Stimulated activated CD8-positive, alpha-beta memory T cell treated with anti-CD3 and anti-CD28 coated beads, Interleukin-12 subunit alpha, Interleukin-12 subunit beta, amount 100 ng/mL, for 4 hours (primary cell): ENCODE measurements around the gene TRIM39.
"Not testable (repeated sequence)": the region's sequence is repeated elsewhere in the genome, so short reads cannot be mapped to it uniquely, and the experiment has no call there.

Experiments used
- DNase-seq: peaks from one replicate; pipeline ENCODE4 v3.0.0-alpha.2; 2020; ENCODE audit warnings: low read depth

Gene TRIM39

DNA sequence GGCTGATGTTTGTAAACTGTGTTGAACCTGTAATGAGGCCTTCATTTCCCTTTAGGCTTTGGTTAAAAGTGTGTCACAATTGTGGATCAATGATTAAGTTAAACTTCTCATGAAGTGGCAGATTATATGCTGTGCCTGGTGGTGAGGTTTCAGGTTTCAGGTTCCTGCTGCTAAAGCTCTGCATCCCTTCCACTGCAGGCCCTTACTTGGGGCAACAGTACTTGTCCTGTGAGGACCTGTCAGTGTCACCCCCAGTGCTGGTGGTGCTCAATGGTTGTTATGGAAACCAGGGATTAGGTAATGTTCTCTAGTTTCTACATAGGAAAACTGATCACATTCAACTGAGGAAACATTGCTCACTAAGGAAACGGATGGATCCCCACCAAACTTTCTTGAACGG lies 36.7 kb downstream of the TRIM39 start:
- DNase-seq, result no peak

DNA sequence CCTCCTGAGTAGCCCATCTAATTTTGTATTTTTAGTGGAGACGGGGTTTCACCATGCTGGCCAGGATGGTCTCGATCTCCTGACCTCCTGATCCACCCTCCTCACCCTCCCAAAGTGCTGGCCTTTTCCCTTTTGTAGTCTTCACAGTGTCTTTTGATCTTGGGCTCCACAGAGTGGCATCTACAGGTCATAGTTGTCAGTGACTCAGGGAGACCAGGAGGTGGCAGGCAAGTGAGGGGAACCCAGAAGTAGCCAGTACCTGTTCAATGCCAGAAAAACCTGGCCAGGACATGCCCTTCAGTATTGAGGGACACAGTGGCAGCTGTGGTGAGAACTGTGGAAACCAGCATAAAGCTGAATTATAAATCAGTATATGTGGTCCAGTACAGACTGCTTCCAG lies 37.9 kb downstream of the TRIM39 start:
- DNase-seq, result no peak

DNA sequence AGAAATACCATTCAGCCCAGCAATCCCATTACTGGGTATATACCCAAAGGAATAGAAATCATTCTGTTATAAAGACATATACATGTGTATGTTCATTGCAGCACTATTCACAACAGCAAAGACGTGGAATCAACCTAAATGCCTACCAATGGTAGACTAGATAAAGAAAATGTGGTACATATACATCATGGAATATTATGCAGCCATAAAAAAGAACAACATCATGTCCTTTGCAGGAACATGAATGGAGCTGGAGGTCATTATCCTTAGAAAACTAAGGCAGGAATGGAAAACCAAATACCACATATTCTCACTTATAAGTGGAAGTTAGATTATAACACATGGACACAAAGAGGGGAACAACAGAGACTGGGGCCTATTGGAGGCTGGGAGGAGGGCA lies 42.6 kb downstream of the TRIM39 start:
- not testable (repeated sequence) for DNase-seq

DNA sequence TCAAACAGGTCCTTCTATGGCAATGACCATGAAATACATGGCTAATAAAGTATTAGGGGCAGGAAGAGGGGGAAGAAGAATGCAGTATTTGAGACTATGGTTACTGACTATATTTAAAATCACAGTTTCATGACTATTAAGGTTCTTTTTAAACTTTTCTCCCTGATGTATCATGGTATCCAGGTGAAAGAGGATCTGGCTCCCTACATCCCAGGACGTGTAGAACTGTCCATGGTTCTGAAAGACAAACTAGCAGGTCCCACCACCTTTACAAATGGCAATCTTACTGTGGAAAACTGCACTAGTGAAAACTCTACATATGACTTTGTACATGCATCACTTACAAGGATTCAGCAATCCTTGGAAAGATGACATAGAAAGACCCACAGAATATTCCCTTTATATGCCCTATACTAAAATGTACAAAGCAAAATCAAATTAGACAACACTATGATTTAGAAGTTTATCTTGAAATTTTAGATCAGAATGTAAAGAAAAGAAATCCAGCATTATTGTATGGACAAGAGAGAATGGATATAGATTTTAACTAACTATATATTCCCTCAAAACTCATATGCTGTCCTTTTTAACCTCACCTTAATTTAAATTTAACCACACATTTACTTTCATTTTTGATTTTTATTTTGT lies 51.7 kb downstream of the TRIM39 start:
- no peak for DNase-seq

DNA sequence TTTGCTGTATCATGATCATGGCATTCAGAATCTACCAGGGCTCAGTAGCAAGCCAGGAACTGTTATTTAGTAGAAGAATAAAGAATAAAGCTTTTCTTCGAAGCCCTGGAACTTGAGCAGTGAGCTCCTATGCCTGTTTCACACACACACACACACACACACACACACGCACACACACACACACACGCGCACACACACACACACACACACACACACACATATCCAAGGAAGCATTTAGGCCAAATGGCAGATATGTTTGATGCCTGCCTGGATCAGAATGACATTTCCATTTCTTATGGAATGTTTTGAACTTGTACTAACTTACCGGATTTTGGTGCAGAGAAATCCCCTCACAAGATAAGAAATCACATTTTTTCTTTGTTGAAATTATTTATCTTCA lies 53.7 kb downstream of the TRIM39 start:
- no peak for DNase-seq

DNA sequence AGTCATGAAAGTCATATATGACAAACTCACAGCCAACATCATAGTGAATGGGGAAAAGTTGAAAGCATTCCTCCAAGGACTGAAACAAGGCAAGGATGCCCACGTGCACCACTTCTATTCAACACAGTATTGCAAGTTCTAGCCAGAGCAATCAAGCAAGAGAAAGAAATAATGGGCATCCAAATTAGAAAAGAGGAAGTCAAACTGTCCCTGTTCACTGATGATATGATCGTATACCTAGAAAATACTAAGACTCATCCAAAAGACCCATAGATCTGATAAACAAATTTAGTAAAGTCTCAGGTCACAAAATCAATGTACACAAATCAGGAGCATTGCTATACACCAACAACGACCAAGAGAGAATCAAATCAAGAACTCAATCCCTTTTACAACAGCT lies 59.4 kb downstream of the TRIM39 start:
- DNase-seq, result no peak

DNA sequence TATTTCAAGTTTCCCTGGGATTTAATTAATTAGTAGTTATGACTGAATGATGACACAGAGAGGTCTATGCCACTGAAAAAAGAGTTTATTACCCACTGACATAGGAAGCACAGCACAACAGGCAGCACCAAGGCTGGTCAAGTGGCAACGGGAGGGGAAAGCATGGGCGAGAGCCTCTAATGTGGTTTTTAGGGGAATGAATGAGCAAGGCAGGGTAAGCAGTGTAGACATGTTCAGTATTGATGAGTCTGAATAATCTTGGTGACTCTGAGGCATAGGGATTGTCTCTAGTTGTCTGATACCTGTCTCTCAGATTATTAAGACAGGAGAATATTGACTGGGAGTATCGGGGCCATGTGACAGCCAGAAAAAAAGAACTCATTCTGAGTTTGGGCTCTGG lies 64.5 kb downstream of the TRIM39 start:
- no peak for DNase-seq
